ENCODE data around the gene TRAPPC3.

DNA sequence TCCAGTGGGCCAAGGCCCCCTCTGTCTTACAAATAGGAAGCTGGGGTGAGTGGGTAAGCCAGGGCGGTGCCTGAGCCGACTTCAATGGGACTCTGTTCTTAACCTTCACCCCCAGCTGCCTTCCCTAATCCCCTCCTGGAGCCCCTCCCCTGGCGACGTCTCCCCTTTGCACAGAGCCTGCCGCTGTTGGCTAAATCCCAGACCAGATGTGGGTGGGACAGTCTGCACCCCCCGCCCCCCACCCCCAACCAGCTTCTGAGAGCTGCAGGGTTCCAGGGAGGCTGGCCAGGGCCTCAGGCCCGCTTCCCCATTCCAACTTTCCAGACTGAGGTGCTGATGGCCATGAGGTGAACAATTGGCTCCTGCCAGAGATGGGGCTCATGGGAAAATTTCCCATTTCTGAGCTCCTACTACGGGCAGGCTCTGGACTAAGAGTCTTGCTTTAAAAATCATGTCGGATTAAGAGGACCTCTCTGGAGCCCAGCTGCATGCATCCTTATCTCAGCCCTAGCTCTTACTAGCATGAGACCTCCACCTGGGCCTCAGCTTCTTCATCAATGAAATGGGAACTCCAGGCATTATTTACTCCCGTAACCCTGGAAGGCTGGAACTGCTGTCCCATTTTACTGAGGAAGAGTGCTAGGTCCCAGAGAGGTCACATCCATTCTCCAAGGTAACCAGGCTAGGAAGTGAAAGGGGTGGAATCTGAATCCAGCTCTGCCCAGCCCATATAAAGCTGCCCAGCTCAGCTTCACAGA, 30.7 kb downstream of the TRAPPC3 start:
- TF ChIP-seq POLR2A (IDR thresholded peaks at IDR 0.05) (no peak), POLR2AphosphoS5 (IDR thresholded peaks at IDR 0.05; ENCODE audit: insufficient read depth in 1 of 2, low read depth in 1 of 2) (no peak)
- TF ChIP-seq, protein P1, sequence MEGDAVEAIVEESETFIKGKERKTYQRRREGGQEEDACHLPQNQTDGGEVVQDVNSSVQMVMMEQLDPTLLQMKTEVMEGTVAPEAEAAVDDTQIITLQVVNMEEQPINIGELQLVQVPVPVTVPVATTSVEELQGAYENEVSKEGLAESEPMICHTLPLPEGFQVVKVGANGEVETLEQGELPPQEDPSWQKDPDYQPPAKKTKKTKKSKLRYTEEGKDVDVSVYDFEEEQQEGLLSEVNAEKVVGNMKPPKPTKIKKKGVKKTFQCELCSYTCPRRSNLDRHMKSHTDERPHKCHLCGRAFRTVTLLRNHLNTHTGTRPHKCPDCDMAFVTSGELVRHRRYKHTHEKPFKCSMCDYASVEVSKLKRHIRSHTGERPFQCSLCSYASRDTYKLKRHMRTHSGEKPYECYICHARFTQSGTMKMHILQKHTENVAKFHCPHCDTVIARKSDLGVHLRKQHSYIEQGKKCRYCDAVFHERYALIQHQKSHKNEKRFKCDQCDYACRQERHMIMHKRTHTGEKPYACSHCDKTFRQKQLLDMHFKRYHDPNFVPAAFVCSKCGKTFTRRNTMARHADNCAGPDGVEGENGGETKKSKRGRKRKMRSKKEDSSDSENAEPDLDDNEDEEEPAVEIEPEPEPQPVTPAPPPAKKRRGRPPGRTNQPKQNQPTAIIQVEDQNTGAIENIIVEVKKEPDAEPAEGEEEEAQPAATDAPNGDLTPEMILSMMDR (IDR thresholded peaks at IDR 0.05): no peak

Measured in vagina (tissue), 2 donors.